HAP-1 (cell line): ENCODE measurements around the gene RAB8B.
A peak's percentile ranks its signal among the peaks of the same experiment; 100 is the strongest.
"Not testable (repeated sequence)": the region's sequence is repeated elsewhere in the genome, so short reads cannot be mapped to it uniquely, and the experiment has no call there.

Experiments
- DNase-seq, 2 experiments: peaks; one replicate each; pipeline ENCODE4 v3.0.0-alpha.2; 2016 to 2020; ENCODE audit warnings: low spot score in 2 of 2
- H3K27me3 ChIP-seq: fragments of 250-450 bp; sonication (Bioruptor Pico); 2 replicates; pipeline ENCODE4 v1.5.1; 2020; ENCODE audit warnings: low read depth, mild to moderate bottlenecking, moderate library complexity
- H3K36me3 ChIP-seq: fragments of 250-450 bp; sonication (Bioruptor Pico); replicated peaks from 2 replicates; pipeline ENCODE4 v1.5.1; 2020; ENCODE audit warnings: mild to moderate bottlenecking
- H3K4me1 ChIP-seq: fragments of 250-450 bp; sonication (Bioruptor Pico); 2 replicates; pipeline ENCODE4 v1.5.1; 2020; ENCODE audit warnings: mild to moderate bottlenecking
- H3K4me3 ChIP-seq: fragments of 250-450 bp; sonication (Bioruptor Pico); 2 replicates; pipeline ENCODE4 v1.5.1; 2020; ENCODE audit warnings: mild to moderate bottlenecking, moderate library complexity
- H3K9me3 ChIP-seq: fragments of 250-450 bp; sonication (Bioruptor Pico); 2 replicates; pipeline ENCODE4 v1.5.1; 2020; ENCODE audit warnings: mild to moderate bottlenecking, moderate library complexity
- in situ Hi-C: fragments of 300-500 bp; cut with MboI; formaldehyde crosslinking; loops from 3 replicates; pipeline ENCODE4 v1.14.3; 2020; ENCODE audit warnings: low sequenced_read_pairs, inconsistent platforms, mixed read lengths

Gene RAB8B

GRCh38 chr15:63203451-63204090, 14.2 kb downstream of the RAB8B start:
- Histone ChIP-seq H3K4me1 (peaks cover 8% of the 10 kb centered on the region), H3K36me3 (no peaks in the 10 kb centered on the region), H3K4me3 (no peak overlapping the region), H3K9me3 (no peaks in the 10 kb centered on the region), H3K27me3 (no peaks in the 10 kb centered on the region)
- no peak for DNase-seq
- in situ Hi-C loops, result no loop called here

DNA sequence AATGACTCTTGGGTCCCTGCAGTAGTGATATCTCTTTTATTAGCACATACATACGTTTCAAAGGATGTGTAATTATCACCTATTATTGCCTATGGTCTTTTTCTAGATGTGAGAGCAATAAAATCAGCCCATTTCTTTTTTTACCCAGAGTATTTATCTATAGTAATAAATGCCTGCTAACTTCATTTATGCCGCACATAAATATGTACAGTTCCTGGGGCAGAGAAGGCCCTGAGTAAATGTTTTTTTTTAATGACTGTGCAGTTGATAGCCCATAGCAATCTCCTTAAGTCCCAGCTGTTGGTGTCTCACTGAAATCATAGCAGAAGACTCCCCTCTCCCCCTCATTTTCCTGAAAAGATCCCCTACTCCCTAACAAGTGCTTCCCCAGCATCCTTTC, 16.7 kb downstream of the RAB8B start:
- Histone ChIP-seq H3K27me3 (no peaks in the 10 kb centered on the region), H3K4me1 (peaks cover 9% of the 10 kb centered on the region), H3K4me3 (no peak overlapping the region), H3K36me3 (no peaks in the 10 kb centered on the region), H3K9me3 (no peaks in the 10 kb centered on the region)
- in situ Hi-C loops, result no loop called here
- no peak for DNase-seq

GRCh38 chr15:63208824-63209223, 19.4 kb downstream of the RAB8B start:
- H3K9me3 ChIP-seq, H3K36me3 ChIP-seq, in situ Hi-C loops, H3K4me3 ChIP-seq, H3K27me3 ChIP-seq, DNase-seq: not testable (repeated sequence)
- peaks cover 12% of the 10 kb centered on the region for H3K4me1 ChIP-seq

DNA sequence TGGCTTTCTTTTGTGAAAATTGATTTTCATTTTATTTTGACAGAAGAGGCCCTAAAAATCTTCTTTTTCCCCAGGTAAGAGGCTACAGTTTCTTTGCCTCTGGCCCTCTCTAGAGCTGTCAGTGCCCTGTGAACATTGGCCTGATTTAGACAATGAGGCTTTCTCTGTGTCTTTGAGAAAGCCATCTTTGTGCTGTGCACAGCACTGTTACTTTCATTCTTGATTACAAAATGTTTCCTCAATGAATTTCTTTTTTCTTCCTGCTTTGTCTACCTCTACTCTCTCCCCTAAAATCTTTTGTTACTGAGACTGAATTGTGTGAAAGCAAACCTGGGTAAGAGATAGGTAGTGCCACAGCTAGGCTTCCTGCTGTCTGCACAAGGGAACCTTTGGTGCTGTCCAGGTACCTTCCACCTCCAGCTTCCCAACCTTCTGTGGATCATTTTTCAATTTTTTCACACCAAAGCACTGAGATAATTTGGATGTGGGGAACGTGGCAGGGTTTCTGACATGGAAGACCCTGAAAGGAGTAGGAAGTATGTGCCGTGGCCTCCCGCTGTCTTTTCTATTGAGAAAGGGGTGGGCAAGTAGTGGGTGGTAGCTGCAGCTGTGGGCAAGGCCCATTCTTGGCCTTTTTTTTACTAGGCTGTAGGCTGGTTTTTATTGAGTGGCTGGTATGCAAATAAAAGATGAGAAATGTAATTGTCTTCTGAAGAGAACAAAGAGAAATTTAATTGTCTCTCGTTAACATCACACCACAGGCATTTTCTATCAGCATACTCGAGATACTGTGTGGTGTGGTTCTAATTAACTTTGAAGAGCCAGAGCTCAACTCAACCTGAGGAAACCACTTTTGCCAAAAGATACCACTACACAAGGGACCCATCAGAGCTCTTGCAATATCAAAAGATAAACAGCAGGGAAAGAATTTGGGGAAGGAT, 21.0 kb downstream of the RAB8B start:
- peak; percentile 43 to 46 for DNase-seq
- in situ Hi-C loops, result no loop called here
- Histone ChIP-seq H3K4me1 (peaks cover 12% of the 10 kb centered on the region), H3K36me3 (no peaks in the 10 kb centered on the region), H3K4me3 (no peak overlapping the region), H3K27me3 (no peaks in the 10 kb centered on the region), H3K9me3 (no peaks in the 10 kb centered on the region)

GRCh38 chr15:63211092-63211490, 21.7 kb downstream of the RAB8B start:
- Histone ChIP-seq H3K36me3 (no peaks in the 10 kb centered on the region), H3K27me3 (no peaks in the 10 kb centered on the region), H3K9me3 (no peaks in the 10 kb centered on the region), H3K4me3 (no peak overlapping the region), H3K4me1 (peaks cover 12% of the 10 kb centered on the region)
- DNase-seq, result no peak
- in situ Hi-C loops, result no loop called here

GRCh38 chr15:63211549-63211948, 22.1 kb downstream of the RAB8B start:
- Histone ChIP-seq H3K36me3 (no peaks in the 10 kb centered on the region), H3K27me3 (no peaks in the 10 kb centered on the region), H3K4me3 (no peak overlapping the region), H3K9me3 (no peaks in the 10 kb centered on the region), H3K4me1 (peaks cover 12% of the 10 kb centered on the region)
- in situ Hi-C loops, result no loop called here
- no peak for DNase-seq

GRCh38 chr15:63212050-63213004, 22.9 kb downstream of the RAB8B start:
- Histone ChIP-seq H3K9me3 (no peaks in the 10 kb centered on the region), H3K36me3 (no peaks in the 10 kb centered on the region), H3K27me3 (no peaks in the 10 kb centered on the region), H3K4me1 (peaks cover 12% of the 10 kb centered on the region), H3K4me3 (no peak overlapping the region)
- in situ Hi-C loops, result no loop called here
- no peak for DNase-seq

DNA sequence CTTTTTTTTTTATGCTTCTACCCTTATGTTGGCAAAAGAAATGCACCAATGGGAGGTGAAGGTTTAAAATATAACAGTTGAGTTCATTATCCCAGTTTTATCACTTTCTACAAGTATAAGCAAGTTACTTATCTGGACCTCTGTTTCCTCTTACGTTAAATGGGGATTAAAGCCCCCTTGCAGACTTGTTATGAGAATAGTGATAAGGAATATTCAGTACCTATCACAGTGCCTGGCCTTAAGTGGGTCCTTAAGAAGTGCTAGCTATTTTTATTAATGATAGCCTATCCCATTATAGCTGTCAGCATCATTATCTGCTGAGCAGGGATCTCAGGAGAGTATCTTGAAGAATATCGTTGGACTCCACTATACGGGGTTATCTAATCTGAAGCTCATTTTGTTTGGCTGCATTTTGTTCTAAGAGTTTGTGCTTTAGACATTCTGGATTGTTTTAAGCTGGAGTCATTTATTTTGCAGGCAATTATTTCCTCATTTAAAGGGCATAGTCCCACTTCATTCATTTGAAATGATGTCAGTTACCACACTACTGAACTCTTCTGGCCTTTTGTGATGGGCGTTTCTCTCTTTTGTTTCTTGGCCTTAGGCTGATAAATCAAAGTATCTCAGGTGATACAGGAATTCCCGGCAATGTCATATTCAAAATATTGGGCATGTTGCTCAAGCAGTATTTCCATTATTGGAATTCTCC, 28.8 kb downstream of the RAB8B start:
- no peaks in the 10 kb centered on the region for H3K36me3 ChIP-seq
- H3K4me1 ChIP-seq, result no peaks in the 10 kb centered on the region; the same call in 1 of the 2 replicates
- no peaks in the 10 kb centered on the region for H3K9me3 ChIP-seq
- DNase-seq, result no peak
- H3K4me3 ChIP-seq, result no peak overlapping the region
- in situ Hi-C loops, result no loop called here
- H3K27me3 ChIP-seq, result no peaks in the 10 kb centered on the region

- Histone ChIP-seq H3K27me3 (no peaks in the 10 kb centered on the region), H3K4me1 (no peaks in the 10 kb centered on the region; the same call in 1 of the 2 replicates), H3K4me3 (no peak overlapping the region), H3K9me3 (no peaks in the 10 kb centered on the region), H3K36me3 (no peaks in the 10 kb centered on the region)
- in situ Hi-C loops, result no loop called here
- DNase-seq, result no peak
Measured at GRCh38 chr15:63219196-63219710, 29.8 kb downstream of the RAB8B start.

- in situ Hi-C loops, result no loop called here
- no peak for DNase-seq
- H3K4me1 ChIP-seq, result no peaks in the 10 kb centered on the region; the same call in 1 of the 2 replicates
- no peaks in the 10 kb centered on the region for H3K36me3 ChIP-seq
- H3K4me3 ChIP-seq, result no peak overlapping the region
- no peaks in the 10 kb centered on the region for H3K27me3 ChIP-seq
- no peaks in the 10 kb centered on the region for H3K9me3 ChIP-seq
Measured at GRCh38 chr15:63221346-63221745, 31.9 kb downstream of the RAB8B start.

DNA sequence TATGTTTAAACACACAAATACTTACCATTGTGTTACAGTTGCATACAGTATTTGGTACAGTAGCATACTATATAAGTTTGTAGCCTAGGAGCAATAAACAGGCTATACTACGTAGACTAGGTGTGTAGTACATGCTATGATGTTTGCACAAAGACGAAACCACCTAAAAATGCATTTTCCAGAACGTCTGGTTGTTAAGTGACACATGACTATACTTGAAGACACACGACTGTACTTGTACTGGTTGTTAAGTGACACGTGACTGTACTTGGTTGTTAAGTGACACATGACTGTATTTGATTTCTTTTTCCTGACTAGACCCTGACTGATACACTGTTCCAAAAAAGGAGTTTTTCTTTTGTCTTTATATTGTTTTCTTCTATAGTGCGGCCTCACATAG, 34.1 kb downstream of the RAB8B start:
- in situ Hi-C loops, result no loop called here
- no peaks in the 10 kb centered on the region for H3K36me3 ChIP-seq
- H3K4me3 ChIP-seq, result no peak overlapping the region
- no peak for DNase-seq
- peaks cover under 1% of the 10 kb centered on the region; the same call in 1 of the 2 replicates for H3K4me1 ChIP-seq
- no peaks in the 10 kb centered on the region for H3K9me3 ChIP-seq
- no peaks in the 10 kb centered on the region for H3K27me3 ChIP-seq

DNA sequence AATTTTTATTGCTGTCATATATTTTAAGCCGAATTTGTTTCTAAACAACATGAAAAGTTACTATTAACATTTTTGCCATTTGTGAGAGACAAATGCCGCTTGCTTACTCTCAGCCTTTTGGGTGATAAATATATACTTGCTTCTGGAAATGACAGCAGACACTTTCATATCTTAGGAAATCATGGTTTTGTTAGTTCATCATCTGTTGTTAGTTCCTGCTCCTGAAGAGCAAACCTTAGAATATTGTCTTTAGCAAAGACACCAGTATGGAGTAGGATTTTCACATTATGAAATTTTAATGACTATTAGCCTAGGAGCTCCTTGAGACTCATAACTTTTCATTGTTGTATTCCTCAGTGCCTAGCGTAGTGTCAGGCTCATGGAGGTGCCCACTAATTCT, 36.0 kb downstream of the RAB8B start:
- H3K9me3 ChIP-seq, result no peaks in the 10 kb centered on the region
- in situ Hi-C loops, result no loop called here

More for the DNA sequence above, 36.0 kb downstream of the RAB8B start:
- no peaks in the 10 kb centered on the region for H3K27me3 ChIP-seq
- H3K4me1 ChIP-seq, result peaks cover 4% of the 10 kb centered on the region; the same call in 1 of the 2 replicates
- DNase-seq, result no peak
- H3K36me3 ChIP-seq, result no peaks in the 10 kb centered on the region
- H3K4me3 ChIP-seq, result no peak overlapping the region
